Stimulated activated CD8-positive, alpha-beta memory T cell treated with anti-CD3 and anti-CD28 coated beads, Interleukin-4, amount 100 ng/mL, for 48 hours (primary cell): ENCODE data around the gene KLK8.
"Not testable (repeated sequence)": the region's sequence is repeated elsewhere in the genome, so short reads cannot be mapped to it uniquely, and the experiment has no call there.

Experiments
- DNase-seq: peaks from one replicate; pipeline ENCODE4 v3.0.0-alpha.2; 2020

The KLK8 gene

GRCh38 chr19:51016798-51017683 lies 15.6 kb upstream of the KLK8 start:
- peak; percentile 89 for DNase-seq

- no peak for DNase-seq
Observed at GRCh38 chr19:51015691-51016267, 14.4 kb upstream of the KLK8 start.

GRCh38 chr19:51014242-51014641 lies 12.8 kb upstream of the KLK8 start:
- DNase-seq, result no peak

- DNase-seq, result no peak
Observed at GRCh38 chr19:51012661-51013190, 11.3 kb upstream of the KLK8 start.

GRCh38 chr19:51010066-51010795 lies 8.8 kb upstream of the KLK8 start:
- DNase-seq, result no peak

- no peak for DNase-seq
Observed at GRCh38 chr19:51009061-51009891, 7.9 kb upstream of the KLK8 start.

GRCh38 chr19:51007488-51007887 lies 6.1 kb upstream of the KLK8 start:
- DNase-seq, result no peak

GRCh38 chr19:51006406-51006805 lies 5.0 kb upstream of the KLK8 start:
- DNase-seq, result no peak

- DNase-seq, result no peak
Observed at GRCh38 chr19:51005248-51005647, 3.8 kb upstream of the KLK8 start.

- no peak for DNase-seq
Observed at GRCh38 chr19:51003316-51003715, 1.9 kb upstream of the KLK8 start.

GRCh38 chr19:51002542-51003311 lies 1.3 kb upstream of the KLK8 start:
- peak; percentile 61 for DNase-seq

GRCh38 chr19:51002089-51002532 lies 707 bp upstream of the KLK8 start:
- DNase-seq, result no peak

- no peak for DNase-seq
Observed at GRCh38 chr19:51000981-51001380, 423 bp downstream of the KLK8 start.

- no peak for DNase-seq
Observed at GRCh38 chr19:51000426-51000825, 978 bp downstream of the KLK8 start.

GRCh38 chr19:50998686-50999085 lies 2.7 kb downstream of the KLK8 start:
- no peak for DNase-seq

GRCh38 chr19:50998061-50998460 lies 3.3 kb downstream of the KLK8 start:
- DNase-seq, result no peak

GRCh38 chr19:50994129-50994528 lies 7.3 kb downstream of the KLK8 start:
- no peak for DNase-seq

GRCh38 chr19:50992666-50993035 lies 8.8 kb downstream of the KLK8 start:
- no peak for DNase-seq

- not testable (repeated sequence) for DNase-seq
Observed at GRCh38 chr19:50984416-50984815, 17.0 kb downstream of the KLK8 start.

GRCh38 chr19:50983625-50984292 lies 17.6 kb downstream of the KLK8 start, which contains the start of gene KLK7:
Gene KLK7, minus strand, starts transcription at chr19:50983917. Its CDS starts 1,518 bp downstream, at chr19:50982399.
- no peak for DNase-seq

- no peak for DNase-seq
Observed at GRCh38 chr19:50982186-50982585, 19.2 kb downstream of the KLK8 start.
